ENCODE measurements around the gene MT1A.

DNA sequence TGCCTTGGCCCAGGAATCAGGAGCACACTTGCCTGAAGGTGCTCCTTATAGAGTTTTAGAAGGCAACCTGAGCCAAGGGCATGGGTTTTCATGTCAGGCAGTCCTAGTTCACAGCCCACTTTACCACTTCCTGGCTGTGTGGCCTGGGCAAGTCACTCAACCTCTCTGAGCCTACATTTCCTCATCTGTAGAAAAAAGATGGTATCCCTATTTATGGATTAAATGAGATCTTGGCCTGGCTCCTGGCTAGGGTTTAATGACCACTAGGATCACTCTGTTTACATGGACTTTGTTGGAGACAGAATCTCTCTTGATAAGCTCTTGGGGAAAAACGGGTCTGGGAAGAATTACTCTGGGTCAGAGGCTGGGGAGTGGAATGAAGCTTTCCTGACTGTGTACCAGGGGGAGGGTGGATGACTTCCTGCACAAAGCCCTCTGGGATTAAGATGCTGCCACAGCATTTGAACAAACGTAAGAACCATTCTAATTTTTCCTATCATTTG, 27.8 kb upstream of the MT1A start:
- TF ChIP-seq, protein P1, sequence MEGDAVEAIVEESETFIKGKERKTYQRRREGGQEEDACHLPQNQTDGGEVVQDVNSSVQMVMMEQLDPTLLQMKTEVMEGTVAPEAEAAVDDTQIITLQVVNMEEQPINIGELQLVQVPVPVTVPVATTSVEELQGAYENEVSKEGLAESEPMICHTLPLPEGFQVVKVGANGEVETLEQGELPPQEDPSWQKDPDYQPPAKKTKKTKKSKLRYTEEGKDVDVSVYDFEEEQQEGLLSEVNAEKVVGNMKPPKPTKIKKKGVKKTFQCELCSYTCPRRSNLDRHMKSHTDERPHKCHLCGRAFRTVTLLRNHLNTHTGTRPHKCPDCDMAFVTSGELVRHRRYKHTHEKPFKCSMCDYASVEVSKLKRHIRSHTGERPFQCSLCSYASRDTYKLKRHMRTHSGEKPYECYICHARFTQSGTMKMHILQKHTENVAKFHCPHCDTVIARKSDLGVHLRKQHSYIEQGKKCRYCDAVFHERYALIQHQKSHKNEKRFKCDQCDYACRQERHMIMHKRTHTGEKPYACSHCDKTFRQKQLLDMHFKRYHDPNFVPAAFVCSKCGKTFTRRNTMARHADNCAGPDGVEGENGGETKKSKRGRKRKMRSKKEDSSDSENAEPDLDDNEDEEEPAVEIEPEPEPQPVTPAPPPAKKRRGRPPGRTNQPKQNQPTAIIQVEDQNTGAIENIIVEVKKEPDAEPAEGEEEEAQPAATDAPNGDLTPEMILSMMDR (conservative IDR thresholded peaks at IDR 0.05), result no peak
- TF ChIP-seq EZH2 (IDR thresholded peaks at IDR 0.05; ENCODE audit: low read depth), result no peak

Measured in PC-9 (cell line).